SK-N-MC (cell line): ENCODE data around the gene CDH4.

Source experiments
- EZH2 ChIP-seq: fragments of 200-600 bp; sonication (generic); IDR thresholded peaks from one replicate; pipeline ENCODE4 v1.6.1; 2017; ENCODE audit warnings: antibody characterized with exemption
- FOXP2 ChIP-seq: optimal IDR thresholded peaks from 2 replicates; pipeline ENCODE3; 2011; ENCODE audit warnings: mild to moderate bottlenecking, moderate library complexity; ENCODE audit not compliant: insufficient read depth; ENCODE audit errors: extremely low read length, control extremely low read depth

DNA sequence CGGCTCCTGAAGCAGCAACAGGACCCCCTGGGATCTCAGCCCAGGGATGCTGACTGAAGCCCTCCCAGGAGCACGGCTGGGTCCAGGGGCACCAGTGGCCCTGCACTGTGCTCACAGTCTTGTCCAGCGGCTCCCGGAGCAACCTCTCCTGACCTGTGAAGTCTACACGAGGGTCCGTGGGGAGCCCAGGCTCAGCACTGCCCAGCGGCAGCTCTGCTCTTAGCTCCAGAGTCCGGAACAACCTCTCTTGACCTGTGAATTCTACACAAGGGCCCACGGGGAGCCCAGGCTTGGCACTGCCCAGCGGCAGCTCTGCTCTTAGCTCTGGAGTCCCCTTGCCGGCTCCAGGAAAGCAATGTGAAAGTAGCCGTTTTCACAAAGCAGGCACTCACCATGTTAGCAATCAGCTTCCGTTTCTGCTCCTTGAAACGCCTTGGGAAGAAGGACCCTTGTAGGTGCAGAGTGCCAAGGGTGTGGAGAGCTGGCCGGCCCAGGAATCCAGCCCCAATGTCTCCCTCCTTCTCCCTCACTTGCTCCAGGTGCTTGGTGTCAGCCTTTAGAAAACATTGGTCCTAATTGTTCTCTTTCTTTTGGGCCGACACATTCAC is 310.9 kb downstream of the CDH4 start:
- TF ChIP-seq FOXP2 (no peak), EZH2 (no peak)
